NCI-H1436 treated with DMSO at 0.1 percent for 48 hours (cell line): ENCODE data around the gene SIK1.

Source experiments
- DNase-seq: peaks from one replicate; lab custom pipeline; 2025; lab: John Stamatoyannopoulos, UW

Gene SIK1

DNA sequence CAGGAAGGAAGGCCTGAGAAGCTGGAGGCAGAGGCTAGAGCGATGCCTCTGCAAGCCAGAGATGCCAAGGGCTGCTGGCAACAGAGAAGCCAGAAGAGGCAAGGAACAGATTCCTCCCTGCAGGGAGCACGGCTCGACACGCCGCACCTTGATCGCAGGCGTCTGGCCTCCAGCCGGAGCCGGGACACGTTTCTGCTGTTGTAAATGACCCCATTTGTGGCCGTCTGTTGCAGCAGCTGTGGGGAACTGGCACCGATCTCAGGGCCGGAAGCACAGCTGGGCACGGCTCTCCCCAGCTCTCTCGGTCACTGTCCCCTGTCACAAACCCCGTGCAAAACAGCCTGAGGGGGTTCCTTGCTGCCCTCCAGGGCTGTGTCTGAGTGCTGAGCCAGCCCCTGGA is 59.6 kb downstream of the SIK1 start:
- DNase-seq, result no peak

DNA sequence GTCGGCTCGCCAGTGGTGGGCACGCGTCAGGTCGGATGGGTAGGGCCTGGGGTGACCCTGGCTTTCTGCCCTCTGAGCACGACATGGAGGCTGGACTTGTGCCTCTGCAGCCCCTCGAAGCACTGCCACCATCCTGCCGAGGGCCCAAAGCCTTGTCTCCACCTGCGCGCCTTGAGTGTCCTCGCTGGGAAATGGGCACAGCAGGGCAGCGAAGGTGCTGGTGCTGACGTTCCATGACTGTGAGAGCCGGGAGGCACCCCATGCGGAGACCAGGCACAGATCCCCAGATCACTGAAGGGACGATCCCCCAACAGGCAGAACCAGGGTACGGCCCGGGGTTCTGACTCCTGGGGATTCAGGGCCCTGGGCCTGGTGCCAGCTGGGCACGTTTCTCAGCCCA is 60.3 kb downstream of the SIK1 start:
- no peak for DNase-seq

- no peak for DNase-seq
Observed at GRCh38 chr21:43365611-43366426, 61.1 kb downstream of the SIK1 start.

DNA sequence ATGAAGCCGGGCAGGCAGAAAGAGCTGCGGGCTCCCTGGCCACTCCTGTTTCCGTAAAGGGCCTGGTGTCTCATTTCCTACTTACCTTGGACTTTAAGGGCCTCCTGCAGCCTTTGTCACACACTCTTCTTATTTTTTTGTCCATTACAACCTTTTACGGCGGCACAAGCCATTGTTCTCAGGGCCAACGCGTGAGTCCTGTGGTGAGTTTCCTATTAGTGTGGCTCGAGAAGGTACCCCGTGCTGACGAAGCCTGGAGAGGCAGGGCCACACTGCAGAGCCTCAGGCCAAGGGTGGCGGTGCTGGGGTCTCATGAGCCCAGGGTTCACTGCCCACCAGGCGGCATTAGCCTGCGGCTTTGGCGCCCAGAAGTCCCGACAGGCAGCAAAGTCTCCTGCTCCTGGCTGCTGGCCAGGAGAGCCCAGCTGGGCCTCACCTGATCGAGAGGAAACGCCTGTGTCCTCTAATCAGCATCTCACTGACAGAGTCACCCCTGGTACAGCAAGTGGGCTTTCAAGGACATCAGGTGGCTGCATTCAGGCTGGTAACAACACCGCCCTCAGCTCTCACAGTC is 62.0 kb downstream of the SIK1 start:
- DNase-seq, result no peak
